HCEC 1CT (cell line): ENCODE measurements around the gene BTBD1.
A peak's percentile ranks its signal among the peaks of the same experiment; 100 is the strongest.
"Not testable (repeated sequence)": the region's sequence is repeated elsewhere in the genome, so short reads cannot be mapped to it uniquely, and the experiment has no call there.

Experiments used
- DNase-seq: peaks from one replicate; pipeline ENCODE4 v3.0.0-alpha.2; 2017

BTBD1 gene

GRCh38 chr15:83053151-83053550 is 13.9 kb downstream of the BTBD1 start:
- DNase-seq, result peak; percentile 83

GRCh38 chr15:83046558-83047127 is 20.4 kb downstream of the BTBD1 start:
- DNase-seq, result peak; percentile 78

- no peak for DNase-seq
These were observed 22.9 kb downstream of the BTBD1 start for GRCh38 chr15:83044156-83044555.

DNA sequence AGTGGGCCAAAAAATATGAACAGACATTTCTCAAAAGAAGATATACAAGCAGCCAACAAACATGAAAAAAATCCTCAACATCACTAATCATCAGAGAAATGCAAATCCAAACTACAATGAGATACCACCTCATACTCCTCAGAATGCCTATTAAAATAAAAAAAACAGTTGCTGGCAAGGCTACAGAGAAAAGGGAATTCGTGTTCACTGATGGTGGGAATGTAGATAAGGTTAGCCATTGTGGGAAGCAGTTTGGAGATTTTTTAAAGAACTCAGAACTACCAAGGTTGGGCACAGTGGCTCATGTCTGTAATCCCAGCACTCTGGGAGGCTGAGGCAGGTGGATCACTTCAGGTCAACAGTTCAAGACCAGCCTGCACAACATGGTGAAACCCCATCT is 27.8 kb downstream of the BTBD1 start:
- DNase-seq, result no peak

DNA sequence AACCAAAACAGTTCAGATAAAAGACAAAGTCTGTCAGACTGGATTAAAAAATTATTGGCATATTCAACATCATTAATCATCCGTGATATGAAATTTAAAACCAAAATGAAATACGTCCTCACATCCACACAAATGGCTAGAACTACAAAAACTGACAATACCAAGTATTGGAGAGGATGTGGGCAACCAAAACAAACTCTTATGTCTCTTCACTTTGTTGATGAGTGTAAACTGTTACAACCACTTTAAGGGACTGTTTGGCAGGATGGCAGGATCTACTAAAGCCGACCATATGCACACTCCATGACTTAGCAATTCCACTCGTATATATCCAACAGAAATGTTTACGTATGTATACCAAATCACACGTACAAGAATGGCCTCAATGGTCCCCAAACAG is 30.8 kb downstream of the BTBD1 start:
- no peak for DNase-seq

GRCh38 chr15:83031234-83031633 is 35.8 kb downstream of the BTBD1 start:
- not testable (repeated sequence) for DNase-seq

- DNase-seq, result no peak
These were observed 37.0 kb downstream of the BTBD1 start for GRCh38 chr15:83030021-83030420.

DNA sequence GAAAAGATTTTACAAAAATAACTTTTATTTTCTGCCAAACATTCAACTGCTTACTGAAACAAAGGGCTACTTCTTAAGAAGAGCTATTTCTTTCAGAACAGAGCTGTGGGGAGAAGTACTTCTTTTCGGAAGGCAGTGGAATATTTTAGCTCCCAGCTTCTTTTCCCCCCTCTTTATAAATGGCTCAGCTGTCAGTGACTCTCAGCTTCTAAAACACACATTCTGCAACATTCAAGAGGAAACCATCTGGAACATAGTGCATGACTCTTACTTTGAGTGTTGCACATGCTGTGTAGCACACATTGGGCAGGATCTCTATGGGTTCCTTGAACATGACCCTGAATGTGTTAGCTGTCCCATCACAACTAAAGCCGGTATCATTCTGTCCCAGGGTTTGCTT is 48.6 kb downstream of the BTBD1 start:
- no peak for DNase-seq

DNA sequence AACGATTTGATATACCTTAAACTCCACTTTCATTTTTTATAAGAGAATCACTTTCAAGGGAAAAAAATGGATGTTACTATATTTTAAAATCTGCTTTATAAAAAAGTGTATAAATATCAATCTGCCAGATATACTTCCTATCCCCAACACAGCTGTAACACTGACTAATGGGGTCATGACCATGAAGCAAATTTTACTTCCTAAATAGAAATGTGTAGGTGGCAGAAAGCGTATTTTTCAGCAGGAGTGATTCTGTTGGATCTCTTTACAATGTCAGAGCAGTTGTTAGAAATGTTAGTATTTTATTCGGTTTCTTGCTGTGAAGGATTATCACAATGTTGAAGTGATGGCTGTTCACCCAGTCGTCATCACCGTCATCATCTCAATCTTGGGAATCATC is 50.1 kb downstream of the BTBD1 start:
- no peak for DNase-seq

DNA sequence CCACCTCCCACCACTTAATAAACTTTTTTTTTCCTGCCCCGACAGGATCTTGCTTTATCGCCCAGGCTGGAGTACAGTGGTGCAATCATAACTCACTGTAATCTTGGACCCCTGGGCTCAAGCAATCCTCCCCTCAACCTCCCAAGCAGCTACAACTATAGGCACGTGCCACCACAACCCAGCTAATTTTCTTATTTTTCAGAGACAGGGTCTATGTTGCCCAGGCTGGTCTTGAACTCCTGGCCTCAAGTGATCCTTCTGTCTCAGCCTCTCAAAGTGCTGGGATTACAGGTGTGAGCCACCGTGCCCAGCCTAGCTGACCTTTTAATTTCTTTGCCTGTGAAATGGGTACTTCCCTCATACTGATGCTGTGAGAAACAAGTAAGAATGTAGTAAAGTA is 51.7 kb downstream of the BTBD1 start:
- no peak for DNase-seq

- no peak for DNase-seq
These were observed 52.8 kb downstream of the BTBD1 start for GRCh38 chr15:83014205-83014653.

GRCh38 chr15:83012636-83013035 is 54.4 kb downstream of the BTBD1 start:
- DNase-seq, result no peak

GRCh38 chr15:83012076-83012426 is 55.0 kb downstream of the BTBD1 start:
- DNase-seq, result peak; percentile 4

DNA sequence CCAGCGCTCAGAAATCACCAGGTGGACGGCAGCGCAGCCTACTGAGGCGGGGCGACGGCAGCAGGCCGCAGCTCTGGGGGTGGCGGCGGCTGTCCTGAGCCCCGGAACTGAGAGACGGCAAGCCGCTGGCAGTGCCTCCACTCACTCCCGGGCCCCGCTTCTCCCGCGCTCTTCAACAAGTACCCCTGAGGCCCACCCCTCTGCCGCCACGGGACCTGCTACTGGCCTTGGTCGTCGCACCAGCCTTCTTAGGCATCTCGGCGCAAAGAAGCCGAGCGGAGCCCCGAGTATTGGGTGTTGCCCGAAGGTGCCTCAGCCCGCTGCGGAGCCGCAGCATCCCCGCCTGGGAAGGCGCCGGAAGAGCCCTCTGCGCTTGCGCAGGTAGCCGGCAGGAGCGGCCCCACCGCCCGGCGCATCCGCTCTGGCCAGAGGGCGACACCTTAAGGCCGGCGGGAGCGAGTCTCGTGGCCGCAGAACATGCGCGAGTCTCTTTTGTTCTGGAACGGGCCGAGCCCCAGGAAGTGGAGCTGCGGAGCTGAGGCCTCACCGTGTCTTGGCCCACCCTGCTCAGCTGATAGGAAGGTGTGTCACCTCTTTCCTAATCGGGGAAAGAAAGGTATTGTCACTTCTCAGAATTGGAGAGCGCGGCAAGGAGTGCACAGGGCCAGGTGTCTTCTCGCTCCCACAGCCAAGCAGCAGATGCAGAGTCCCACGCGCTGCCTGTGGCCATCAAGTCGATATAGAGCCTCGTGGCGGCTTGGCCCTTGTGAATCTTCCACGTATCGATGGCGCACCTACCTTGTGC is 55.6 kb downstream of the BTBD1 start, which contains the start of gene C15orf40:
C15orf40 (minus strand) TSS at position 369 of the 805 bp plus-strand sequence; CDS start at position 337, 32 bp downstream.
- DNase-seq, result peak; percentile 92

- DNase-seq, result peak; percentile 69
These were observed 56.3 kb downstream of the BTBD1 start for GRCh38 chr15:83010709-83011270.

- not testable (repeated sequence) for DNase-seq
These were observed 66.4 kb downstream of the BTBD1 start for GRCh38 chr15:83000672-83001031.

DNA sequence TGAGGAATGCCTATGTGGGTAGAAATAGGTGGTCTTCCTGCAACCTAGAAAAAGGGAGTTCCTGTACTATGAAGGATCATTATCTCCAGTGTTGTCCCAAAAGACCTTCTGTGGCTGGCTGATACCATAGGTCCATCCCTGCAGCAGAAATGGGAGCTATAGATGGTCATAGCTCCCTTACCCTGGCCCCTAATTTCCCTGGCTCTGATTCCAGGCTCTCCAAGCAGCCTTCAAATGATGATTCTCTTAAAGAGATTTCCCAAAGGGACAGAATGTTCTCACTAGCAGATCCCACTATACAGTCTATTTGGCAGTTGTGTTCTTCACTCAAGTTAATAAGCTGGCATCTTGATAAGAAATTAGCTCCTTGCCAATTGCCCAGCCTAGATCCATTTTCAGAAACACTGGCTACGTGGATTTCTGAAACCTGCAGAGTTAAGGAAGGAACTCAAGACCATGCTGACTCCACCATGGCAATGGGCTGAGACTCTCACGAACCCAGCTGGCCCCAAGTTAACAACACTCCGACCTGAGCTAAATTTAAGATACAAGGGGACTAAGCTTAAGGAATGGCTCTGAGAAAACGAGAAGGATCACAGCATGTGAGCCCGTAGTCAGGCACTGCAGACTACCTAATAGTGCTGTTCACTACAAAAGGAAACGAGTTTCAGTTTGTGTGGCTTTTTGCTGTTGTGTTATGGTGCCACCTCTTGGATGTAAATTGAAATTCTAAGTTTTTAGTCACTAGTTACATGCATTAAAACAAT is 67.0 kb downstream of the BTBD1 start:
- peak; percentile 54 for DNase-seq

- DNase-seq, result no peak
These were observed 67.6 kb downstream of the BTBD1 start for GRCh38 chr15:82999426-82999825.

DNA sequence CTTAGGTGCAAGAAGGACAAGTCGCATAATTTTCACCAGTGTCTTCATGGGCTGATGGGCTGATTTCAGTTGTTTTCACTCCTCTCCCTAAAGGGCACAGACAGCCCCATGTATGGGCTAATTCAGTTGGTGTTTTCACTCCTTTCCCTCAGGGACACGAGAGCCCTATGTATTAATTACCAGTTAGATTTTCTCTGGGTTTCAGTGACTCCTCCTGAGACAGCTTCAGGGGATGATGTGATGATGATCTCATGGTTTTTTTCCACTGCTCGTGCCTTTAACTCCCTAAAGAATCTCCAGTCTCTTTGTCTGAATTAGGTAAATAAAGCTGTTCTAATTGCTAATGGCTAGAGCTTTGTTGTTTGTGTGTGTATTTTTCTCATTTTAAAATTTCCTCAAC is 71.1 kb downstream of the BTBD1 start:
- no peak for DNase-seq

DNA sequence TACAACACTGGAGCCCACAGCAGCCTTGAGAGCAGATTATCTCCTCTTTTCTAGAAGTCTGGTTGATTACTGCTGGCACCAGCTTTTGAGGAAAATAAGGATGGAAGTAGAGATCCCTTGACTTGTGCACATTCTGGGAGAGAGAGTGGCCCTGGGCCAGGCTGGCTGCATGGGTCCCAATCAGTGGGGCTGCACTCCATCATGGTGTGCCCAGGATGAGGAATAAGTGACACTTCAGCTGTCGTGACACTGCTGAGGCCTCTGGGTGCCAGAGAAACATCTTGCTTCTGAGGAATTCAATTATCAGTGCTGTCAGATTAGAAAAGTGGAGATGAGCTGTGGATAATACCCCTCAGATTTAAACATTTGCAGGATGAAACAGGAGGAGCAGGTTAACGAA is 72.0 kb downstream of the BTBD1 start:
- DNase-seq, result no peak

GRCh38 chr15:82993144-82993543 is 73.9 kb downstream of the BTBD1 start:
- no peak for DNase-seq

DNA sequence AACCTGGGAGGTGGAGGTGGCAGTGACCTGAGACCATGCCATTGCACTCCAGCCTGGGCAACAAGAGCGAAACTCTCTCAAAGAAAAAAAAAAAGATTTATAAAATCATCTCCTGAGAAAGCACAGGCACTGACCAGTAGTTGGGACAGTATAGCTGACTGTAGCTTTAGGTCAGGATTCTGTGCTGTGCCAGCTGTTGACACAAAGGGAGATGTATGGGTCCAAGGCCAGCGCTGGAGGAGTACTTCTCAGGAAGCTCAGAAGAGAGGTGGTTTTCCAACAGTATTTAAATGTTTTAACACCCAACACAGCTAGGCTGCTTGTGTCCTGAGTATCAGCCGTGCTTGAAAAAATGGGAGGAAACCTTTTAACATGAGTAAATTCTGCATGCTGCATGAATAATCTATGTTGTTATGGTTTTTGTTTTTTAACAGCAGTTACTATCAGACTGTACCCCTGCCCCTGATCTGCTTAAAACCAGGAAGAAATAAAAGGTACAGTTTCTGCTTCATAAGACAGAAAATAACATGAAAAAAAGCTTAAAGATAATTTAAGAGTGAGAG is 74.5 kb downstream of the BTBD1 start:
- no peak for DNase-seq

DNA sequence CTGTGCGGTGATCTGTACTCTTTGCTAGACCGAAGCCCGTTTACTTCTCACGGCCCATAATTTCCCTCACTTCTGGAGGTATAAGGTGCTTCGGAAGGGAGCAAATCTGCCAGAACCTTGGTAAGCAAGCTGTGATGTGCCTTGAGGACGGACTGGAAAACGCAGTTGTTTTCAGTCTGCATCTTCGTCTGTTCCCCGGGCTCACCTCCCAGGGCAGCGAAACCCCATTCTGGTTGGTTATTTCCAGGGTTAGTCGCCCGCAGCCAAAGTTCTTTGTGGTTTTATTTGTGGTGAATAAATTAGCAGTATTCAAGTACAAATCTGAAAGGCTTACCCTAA is 80.6 kb downstream of the BTBD1 start:
- DNase-seq, result no peak
